Measurements from ENCODE around the gene COLEC12. TPM values are rescaled to one million over a fixed set of nuclear protein-coding genes. Genes with fewer than 3 reads are reported as not detected.

The COLEC12 gene
- total RNA-seq, 1 experiment from 2014 or later = not detected

- H3K79me2 ChIP-seq (ENCODE audit: insufficient read depth, low read length) = no peaks in the 10 kb centered on the region
- no peak overlapping the region for H3K4me3 ChIP-seq (replicated peaks in 1 of 2; ENCODE audit: low read depth in 1 of 2, low read length in 2 of 2)
- H3K4me1 ChIP-seq (ENCODE audit: control insufficient read depth in 1 of 2, insufficient read depth in 2 of 2, low read length in 2 of 2) = no peaks in the 10 kb centered on the region
- H2AFZ ChIP-seq (ENCODE audit: low read depth, low read length, poor library complexity, severe bottlenecking) = no peak overlapping the region
- H3K4me2 ChIP-seq (ENCODE audit: low read length) = no peak overlapping the region
- no peaks in the 10 kb centered on the region for H3K9me2 ChIP-seq (ENCODE audit: insufficient read depth)
- ChIA-PET RAD21 (ENCODE audit: low non-redundant PET in 1 of 2, low total read pairs in 2 of 2, uncharacterized antibody in 2 of 2, unreplicated experiment in 2 of 2) (no interaction called here), CTCF (no interaction called here), POLR2A (no interaction called here)
- DNase-seq (ENCODE audit: low read depth, low spot score) = no peak
- peaks cover 4% of the 10 kb centered on the region; the same call in 1 of the 2 replicates for H3K27me3 ChIP-seq (ENCODE audit: insufficient read depth, low read length)
- no peak overlapping the region for H3K27ac ChIP-seq (ENCODE audit: low read depth, low read length)
- H3K9me3 ChIP-seq (ENCODE audit: control insufficient read depth in 1 of 2, insufficient read depth in 1 of 2, low read depth in 1 of 2, low read length in 2 of 2) = no peaks in the 10 kb centered on the region
- ATAC-seq = no peak
- no peaks in the 10 kb centered on the region for H4K20me1 ChIP-seq (ENCODE audit: insufficient read depth)
- no peak for TF ChIP-seq YY1 (IDR thresholded peaks at IDR 0.05; ENCODE audit: extremely low read depth, insufficient replicate concordance, low read depth, low read length)
- TF ChIP-seq ELF1 (IDR thresholded peaks at IDR 0.05; ENCODE audit: borderline replicate concordance, low read depth) = no peak
- no peak for TF ChIP-seq EZH2 (IDR thresholded peaks at IDR 0.05)
- no peak for TF ChIP-seq MAX (IDR thresholded peaks at IDR 0.05)
- TF ChIP-seq JUND (IDR thresholded peaks at IDR 0.05) = no peak
- no peak for TF ChIP-seq CEBPB (IDR thresholded peaks at IDR 0.05; ENCODE audit: low read depth)
- no peak for TF ChIP-seq ZBTB33 (IDR thresholded peaks at IDR 0.05; ENCODE audit: extremely low read depth, insufficient replicate concordance, low read length)
- TF ChIP-seq ZFX (IDR thresholded peaks at IDR 0.05) = no peak
- no peak for TF ChIP-seq ZNF274 (IDR thresholded peaks at IDR 0.05; ENCODE audit: low read depth, low read length)
- no peak for TF ChIP-seq POLR2A (IDR thresholded peaks at IDR 0.05; ENCODE audit: borderline replicate concordance, extremely low read depth, insufficient read depth, insufficient read length)
- TF ChIP-seq REST (IDR thresholded peaks at IDR 0.05; ENCODE audit: low read depth) = no peak
- TF ChIP-seq POLR2AphosphoS5 (IDR thresholded peaks at IDR 0.05; ENCODE audit: low read depth, low read length) = no peak
- no peak for TF ChIP-seq SIN3A (IDR thresholded peaks at IDR 0.05; ENCODE audit: low read depth)
- no peak for TF ChIP-seq FOSL1 (IDR thresholded peaks at IDR 0.05; ENCODE audit: low read depth)
- TF ChIP-seq RAD21 (IDR thresholded peaks at IDR 0.05; ENCODE audit: low read depth) = no peak
- TF ChIP-seq ATF3 (IDR thresholded peaks at IDR 0.05) = no peak
- no peak for TF ChIP-seq TCF7L2 (IDR thresholded peaks at IDR 0.05; ENCODE audit: borderline replicate concordance, extremely low read depth, insufficient read depth, insufficient read length)
- TF ChIP-seq SRF (IDR thresholded peaks at IDR 0.05; ENCODE audit: low read depth) = no peak
- no peak for TF ChIP-seq SP1 (IDR thresholded peaks at IDR 0.05; ENCODE audit: low read depth)
- no peak for TF ChIP-seq CBX3 (IDR thresholded peaks at IDR 0.05; ENCODE audit: low read depth)
- intact Hi-C loops (cut with micrococcal nuclease) = no loop called here
- no TSS peak for BruUV-seq (replicated peaks)
- H3K36me3 ChIP-seq (ENCODE audit: control insufficient read depth in 1 of 2, insufficient read depth in 2 of 2, low read length in 2 of 2) = no peaks in the 10 kb centered on the region
- H3K9ac ChIP-seq (ENCODE audit: low read length) = no peak overlapping the region
Observed at GRCh38 chr18:312415-312814, 188.1 kb downstream of the COLEC12 start.

Data from HCT116 (cell line).